CD4-positive, alpha-beta T cell treated with Interleukin-12 subunit alpha and Interleukin-12 subunit beta, for 1 hour (primary cell): Measurements from ENCODE around the gene THSD7B.
"Not testable (repeated sequence)": the region's sequence is repeated elsewhere in the genome, so short reads cannot be mapped to it uniquely, and the experiment has no call there.

Experiments
- DNase-seq: peaks from one replicate; pipeline ENCODE4 v3.0.0-alpha.2; 2020

THSD7B gene

DNA sequence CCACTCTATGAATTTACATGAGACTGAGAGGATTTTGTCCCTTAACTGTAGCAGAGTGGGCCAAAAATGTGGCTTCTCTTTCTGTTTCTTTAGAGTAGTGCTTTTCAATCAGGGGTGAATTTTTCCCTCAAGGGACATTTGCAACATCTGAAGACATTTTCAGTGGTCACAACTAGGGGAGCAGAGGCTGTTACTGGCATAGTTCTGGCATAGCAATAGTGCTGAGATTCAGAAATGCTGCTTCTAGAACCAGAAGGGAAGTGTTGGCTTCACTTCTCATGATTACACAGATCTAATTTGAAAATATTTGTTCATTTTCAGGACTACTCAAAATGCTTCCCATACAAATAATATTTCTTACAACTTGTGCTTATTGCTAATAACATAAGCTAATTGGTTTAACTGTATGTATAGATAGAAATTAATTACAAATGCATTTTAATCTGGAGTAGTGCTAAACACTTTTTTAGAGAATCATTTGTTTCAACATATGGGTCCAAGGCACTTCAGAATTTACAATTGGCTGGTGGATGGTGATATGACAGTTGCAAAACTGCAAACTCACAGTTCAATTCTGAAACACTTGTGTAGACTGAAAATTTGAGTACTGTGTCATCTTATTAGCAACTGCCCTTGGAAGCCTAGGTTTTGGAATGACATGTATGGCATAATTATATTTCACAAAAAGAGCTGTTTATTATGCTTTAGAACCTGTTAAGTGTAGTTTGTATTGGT lies 526.7 kb downstream of the THSD7B start:
- DNase-seq, result no peak

GRCh38 chr2:137298377-137298776 lies 533.0 kb downstream of the THSD7B start:
- DNase-seq, result no peak

- no peak for DNase-seq
Measured at GRCh38 chr2:137300987-137301386, 535.6 kb downstream of the THSD7B start.

GRCh38 chr2:137302957-137303356 lies 537.6 kb downstream of the THSD7B start:
- no peak for DNase-seq

- no peak for DNase-seq
Measured at GRCh38 chr2:137316075-137316474, 550.7 kb downstream of the THSD7B start.

- DNase-seq, result no peak
Measured at GRCh38 chr2:137321566-137321965, 556.2 kb downstream of the THSD7B start.

DNA sequence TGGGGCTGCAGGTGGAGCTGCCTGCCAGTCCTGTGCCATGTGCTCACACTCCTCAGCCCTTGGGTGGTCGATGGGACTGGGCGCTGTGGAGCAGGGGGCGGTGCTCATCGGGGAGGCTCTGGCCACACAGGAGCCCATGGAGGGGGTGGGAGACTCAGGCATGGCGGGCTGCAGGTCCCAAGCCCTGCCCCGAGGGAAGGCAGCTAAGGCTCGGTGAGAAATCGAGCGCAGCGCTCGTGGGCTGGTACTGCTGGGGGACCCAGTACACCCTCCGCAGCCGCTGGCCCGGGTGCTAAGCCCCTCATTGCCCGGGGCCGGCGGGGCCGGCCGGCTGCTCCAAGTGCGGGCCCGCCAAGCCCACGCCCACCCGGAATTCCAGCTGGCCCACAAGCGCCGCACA lies 566.2 kb downstream of the THSD7B start:
- DNase-seq, result not testable (repeated sequence)

DNA sequence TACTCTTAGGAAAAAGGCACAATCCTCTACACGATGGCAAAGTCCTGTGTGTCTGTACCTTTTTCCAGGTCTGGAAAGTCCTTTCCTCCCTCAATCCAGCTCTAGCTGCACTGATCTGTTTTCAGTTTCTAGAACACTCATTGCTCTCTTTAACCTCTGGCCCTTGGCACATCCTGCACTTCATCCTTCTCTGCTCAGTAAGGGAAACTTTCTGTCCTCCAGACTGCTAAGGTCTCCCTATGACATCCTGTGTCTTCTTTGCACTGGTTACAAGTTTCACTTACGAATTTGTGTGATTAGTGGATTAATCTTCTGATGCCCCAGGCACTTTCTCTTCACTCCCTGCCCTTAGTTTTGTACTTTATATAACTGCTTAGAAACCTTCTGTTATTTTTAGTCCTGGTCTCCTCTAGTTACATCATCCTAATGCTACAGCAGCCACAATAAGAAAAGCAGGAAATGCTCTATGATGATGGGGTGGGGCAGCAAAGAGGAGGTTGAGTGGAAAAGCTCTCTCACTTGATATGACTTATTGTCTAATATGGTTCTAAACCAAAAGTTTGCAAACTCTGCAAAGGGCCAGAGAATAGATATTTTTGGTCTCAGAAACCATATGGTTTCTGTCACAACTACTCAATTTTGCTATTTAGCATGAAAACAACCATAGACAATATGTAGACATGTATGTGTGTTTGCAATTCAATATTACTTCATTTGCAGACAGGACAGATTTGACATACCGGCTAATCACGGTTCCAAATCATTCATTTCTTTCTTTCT lies 568.2 kb downstream of the THSD7B start:
- no peak for DNase-seq

- DNase-seq, result no peak
Measured at GRCh38 chr2:137336067-137336466, 570.7 kb downstream of the THSD7B start.

- no peak for DNase-seq
Measured at GRCh38 chr2:137339051-137339450, 573.7 kb downstream of the THSD7B start.

DNA sequence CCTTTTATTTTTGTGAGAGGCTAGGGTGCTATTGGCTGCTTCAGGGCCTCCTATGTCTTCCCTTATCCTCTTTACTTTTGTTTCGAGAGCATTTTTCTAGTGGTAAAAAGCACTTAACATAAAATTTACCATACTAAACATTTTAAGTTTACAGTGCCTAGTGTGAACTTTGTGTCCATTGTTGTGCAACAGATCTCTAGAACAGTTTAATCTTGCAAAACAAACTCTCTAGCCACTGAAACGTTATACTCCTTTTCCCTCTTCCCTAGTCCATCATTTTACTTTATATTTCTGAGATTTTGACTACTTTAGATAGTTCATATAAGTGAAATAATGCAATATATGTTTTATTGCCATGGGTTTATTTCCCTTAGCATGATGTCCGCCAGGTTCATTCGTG lies 580.6 kb downstream of the THSD7B start:
- DNase-seq, result no peak

- no peak for DNase-seq
Measured at GRCh38 chr2:137348301-137348700, 583.0 kb downstream of the THSD7B start.

DNA sequence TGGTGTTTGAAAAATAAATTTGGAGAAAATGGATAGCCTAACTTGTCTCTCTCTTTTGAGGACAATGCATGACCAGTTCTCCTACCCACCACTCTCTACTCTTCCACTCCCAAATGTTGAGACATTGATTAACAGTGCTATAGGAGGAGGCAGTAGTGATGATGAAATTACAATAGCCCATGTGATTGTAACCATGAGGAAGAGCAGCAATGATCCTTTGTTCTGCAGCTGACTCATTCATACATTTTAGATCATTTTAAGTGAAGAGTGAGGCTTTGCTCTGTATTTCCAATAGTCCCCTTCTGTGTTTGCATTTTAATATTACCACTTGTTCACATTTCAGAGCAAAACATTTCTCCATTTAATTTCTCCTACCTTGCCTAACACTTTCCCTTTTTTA lies 592.3 kb downstream of the THSD7B start:
- no peak for DNase-seq

DNA sequence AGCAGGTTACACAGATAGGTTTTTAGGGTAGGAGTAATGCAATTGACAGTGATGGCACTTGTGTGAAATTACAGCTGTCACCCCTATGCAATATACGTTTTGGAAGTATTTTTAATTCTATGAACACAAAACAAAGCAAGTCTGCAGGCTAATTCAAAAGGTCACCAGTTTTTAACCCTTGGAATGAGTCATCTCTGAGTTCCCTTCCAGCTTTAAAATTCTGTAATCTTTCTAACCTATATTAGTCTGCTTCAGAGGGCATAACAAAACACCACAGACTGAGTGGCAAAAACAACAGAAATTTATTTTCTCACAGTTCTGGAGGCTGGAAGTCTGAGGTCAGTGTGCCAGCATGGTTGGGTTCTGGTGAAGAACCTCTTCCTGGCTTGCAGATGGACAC lies 602.0 kb downstream of the THSD7B start:
- no peak for DNase-seq

GRCh38 chr2:137369106-137369505 lies 603.8 kb downstream of the THSD7B start:
- DNase-seq, result no peak

DNA sequence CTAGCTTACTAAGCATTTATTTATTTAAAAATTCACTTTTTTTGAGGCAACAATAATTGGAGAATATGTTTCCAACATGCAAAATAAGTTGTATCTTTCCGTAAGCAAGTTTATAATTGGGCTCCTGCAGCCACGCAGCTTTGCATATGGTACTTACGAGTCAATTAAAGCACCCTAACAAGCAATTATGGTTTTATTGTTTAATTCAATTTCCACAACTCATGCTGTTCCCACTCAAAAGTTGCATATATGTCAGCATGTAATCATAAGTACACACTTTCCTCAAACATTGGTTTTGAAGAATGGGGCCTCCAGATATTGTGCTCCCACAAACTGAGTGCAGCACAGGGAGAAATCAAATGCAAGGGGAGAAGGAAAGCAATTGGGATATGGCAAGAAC lies 613.8 kb downstream of the THSD7B start:
- DNase-seq, result no peak

DNA sequence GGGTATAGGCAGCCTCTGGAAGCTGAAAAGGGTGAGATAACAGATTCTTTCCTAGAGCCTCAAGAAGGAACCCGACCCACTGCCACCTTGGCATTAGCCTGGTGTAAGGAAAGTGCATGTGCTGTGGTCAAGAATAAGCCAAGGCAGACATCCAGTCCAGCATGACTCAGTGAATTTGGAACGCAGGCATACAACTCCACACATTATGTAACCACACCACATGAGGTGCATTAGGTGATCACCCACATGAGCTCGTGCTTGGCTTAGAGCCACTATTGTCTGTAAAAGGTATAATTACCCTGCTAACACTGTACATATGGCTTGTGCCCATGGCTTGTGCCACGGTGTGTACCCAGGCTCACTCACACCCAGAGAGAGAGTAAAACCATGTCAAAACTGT lies 615.3 kb downstream of the THSD7B start:
- DNase-seq, result no peak

DNA sequence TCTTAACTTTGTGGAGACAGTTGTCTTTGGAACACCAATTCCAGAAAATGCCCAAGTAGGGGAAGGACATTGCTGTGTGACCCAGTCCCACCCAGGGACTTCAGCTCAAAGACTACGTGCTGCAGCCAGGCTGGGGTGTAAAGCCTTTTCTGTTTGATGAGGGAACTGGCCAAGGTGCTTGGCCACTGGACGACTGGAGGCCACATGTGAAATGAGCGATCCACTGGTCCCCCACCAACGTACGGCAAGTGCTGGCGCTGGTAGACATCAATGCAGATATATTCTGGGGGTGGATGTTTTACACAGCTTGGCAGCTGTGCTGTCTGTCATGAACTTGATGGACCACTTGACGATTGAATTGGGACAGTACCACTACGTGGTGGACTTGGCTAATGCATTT lies 616.4 kb downstream of the THSD7B start:
- DNase-seq, result no peak

DNA sequence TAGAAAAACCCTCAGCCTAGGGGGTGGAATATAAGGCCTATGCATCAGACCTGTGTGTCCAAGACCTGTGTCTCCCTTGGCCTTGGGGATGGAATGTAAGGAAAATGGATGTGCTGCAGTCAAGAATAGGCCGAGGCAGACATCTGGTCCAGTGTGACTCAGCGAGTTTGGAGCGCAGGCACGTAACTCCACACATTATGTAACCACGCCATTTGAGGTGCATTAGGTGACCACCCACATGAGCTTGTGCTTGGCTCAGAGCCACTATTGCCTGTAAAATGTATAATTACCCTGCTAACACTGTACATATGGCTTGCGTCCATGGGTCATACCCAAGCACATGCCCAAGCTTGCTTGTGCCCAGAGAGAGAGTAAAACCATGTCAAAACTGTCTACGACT lies 618.0 kb downstream of the THSD7B start:
- DNase-seq, result no peak

DNA sequence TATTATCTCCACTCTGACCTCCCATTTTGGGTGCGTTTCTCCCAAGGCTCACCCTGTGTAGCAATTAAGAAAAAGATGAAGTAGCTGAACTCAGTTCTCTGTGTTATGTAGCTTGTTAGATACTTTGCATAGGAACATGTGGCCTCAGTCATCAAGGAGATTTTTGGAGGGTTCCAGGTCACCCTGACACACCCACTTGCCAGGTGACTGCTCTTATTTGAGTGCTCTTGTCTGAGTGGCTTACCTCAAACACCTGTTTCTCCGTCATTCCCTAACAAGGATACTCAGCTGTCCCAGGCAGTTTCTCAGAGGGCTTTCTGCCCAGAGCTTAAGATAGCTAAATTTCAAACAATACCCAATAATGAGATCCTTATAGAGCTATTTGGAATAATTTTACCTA lies 621.7 kb downstream of the THSD7B start:
- DNase-seq, result no peak

GRCh38 chr2:137405496-137405895 lies 640.2 kb downstream of the THSD7B start:
- DNase-seq, result no peak

DNA sequence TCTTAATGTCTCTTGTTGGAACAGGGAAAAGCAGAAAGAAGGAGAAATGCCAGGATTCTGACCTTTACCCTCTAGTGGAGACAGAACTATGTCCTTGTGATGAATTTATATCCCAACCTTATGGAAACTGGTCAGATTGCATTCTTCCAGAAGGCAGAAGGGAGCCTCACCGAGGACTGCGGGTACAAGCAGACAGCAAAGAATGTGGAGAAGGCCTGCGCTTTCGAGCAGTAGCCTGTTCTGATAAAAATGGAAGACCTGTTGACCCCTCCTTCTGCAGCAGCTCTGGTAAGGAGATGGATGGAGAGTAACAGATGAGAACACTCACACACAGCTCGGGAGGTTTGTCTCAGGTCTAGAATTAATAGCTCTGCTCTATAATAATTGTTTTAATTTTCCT lies 646.2 kb downstream of the THSD7B start:
- DNase-seq, result no peak

DNA sequence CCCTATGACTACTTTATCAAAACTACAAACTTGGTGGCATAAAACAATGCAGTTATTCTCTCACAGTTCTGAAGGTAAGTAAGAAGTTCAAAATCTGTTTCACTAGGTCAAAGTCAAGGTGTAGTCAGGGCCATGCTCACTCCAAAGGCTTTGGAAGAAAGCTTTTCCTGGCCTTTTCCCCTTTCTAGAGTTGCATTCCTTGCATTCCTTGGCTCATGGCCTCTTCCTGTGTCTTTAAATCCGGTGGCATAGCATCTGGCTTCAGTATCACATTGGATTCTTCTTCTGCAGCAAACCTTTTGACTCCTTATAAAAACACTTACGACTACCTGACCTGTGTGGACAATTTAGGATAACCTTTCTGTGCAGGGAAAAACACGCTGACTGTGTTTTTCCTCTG lies 655.4 kb downstream of the THSD7B start:
- DNase-seq, result no peak

DNA sequence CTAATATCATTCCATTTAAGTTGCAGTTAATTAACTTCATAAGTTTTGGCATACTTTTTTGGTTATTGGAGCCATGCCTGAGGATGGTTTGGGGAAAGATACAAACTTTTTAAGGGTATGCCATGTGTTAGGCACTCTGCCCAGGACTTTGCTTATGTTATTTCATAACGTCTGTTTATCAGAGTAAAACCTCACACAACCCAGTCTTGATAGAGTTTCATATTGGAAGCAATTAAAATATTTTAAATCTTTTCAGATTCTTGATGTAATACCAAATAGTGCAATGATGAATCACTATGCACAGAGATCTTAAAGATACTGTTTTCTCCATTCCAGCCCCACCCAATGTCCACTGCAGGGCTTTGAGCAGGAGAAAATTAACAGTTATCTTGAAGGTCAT lies 669.8 kb downstream of the THSD7B start:
- no peak for DNase-seq

DNA sequence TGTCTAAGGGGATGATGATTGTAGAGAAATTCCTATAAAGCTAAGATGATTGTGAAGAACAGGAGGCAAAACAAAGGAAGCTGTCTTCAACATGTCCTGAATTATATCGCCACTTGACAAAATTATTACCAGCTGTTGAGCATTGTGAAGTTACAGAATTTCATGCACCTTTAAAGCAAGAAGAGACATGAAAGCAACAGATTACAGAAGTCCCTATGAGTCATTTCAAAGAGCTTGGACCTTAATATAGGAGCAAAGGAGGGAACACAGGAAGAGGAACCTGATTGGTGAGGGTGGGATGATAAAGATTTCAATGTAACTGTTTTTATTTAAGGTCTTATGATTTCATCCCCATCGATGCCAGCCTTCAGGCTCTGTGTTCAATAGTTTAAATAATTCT lies 672.0 kb downstream of the THSD7B start:
- no peak for DNase-seq
